Esophagus squamous epithelium (tissue), 4 donors: ENCODE data around the gene C21orf91.

Experiments
- CTCF ChIP-seq, 6 experiments: fragments of 450-650 bp in 4 of 6; fragments of 200-600 bp in 2 of 6; sonication (generic) in 2 of 6; IDR thresholded peaks; one replicate each; pipeline ENCODE4 v1.5.1; 2016 to 2019; ENCODE audit warnings: antibody characterized with exemption in 6 of 6, mild to moderate bottlenecking in 4 of 6, moderate library complexity in 4 of 6
- POLR2A ChIP-seq, 4 donors: fragments of 450-650 bp; IDR thresholded peaks; one replicate each; pipeline ENCODE4 v1.6.1; 2017; ENCODE audit warnings: antibody characterized with exemption in 4 of 4, mild to moderate bottlenecking in 4 of 4, moderate library complexity in 3 of 4

- no peak for TF ChIP-seq CTCF (IDR thresholded peaks at IDR 0.05)
- no peak for TF ChIP-seq POLR2A (IDR thresholded peaks at IDR 0.05)
Measured at GRCh38 chr21:17858747-17859146, 39.6 kb upstream of the C21orf91 start.
